Fibroblast of lung (primary cell): Measurements from ENCODE around the gene CHCHD6. TPM values are rescaled to one million over a fixed set of nuclear protein-coding genes. Genes with fewer than 3 reads are reported as not detected.

Experiments used
- DNase-seq, 2 donors: peaks; one replicate each; pipeline versions ENCODE4 v3.0.0 to v3.0.0-alpha.2; 2010; ENCODE audit warnings: low read depth in 2 of 2
- H2AFZ ChIP-seq: 2 replicates; pipeline ENCODE4 v1.5.1; 2012; ENCODE audit warnings: low read length, control low read depth, inconsistent platforms
- H3K27ac ChIP-seq: 2 replicates; pipeline ENCODE4 v1.5.1; 2011; ENCODE audit warnings: low read length, control low read depth; ENCODE audit not compliant: insufficient read depth
- H3K27me3 ChIP-seq: 2 replicates; pipeline ENCODE4 v1.5.1; 2011; ENCODE audit warnings: mild to moderate bottlenecking, low read length; ENCODE audit not compliant: control insufficient read depth, insufficient read depth
- H3K36me3 ChIP-seq: 2 replicates; pipeline ENCODE4 v1.5.1; 2011; ENCODE audit warnings: low read length; ENCODE audit not compliant: control insufficient read depth, insufficient read depth
- H3K4me1 ChIP-seq: 2 replicates; pipeline ENCODE4 v1.5.1; 2011; ENCODE audit warnings: low read length; ENCODE audit not compliant: control insufficient read depth, insufficient read depth; ENCODE audit errors: extremely low read depth
- H3K4me2 ChIP-seq: 2 replicates; pipeline ENCODE4 v1.5.1; 2011; ENCODE audit warnings: low read length, control low read depth; ENCODE audit not compliant: insufficient read depth; ENCODE audit errors: extremely low read depth
- H3K4me3 ChIP-seq, 4 experiments: fragments of 200-600 bp in 1 of 4; sonication (generic) in 1 of 4; replicated peaks in 1 of 4; 2 replicates each; pipeline ENCODE4 v1.5.1; 2011 to 2016; ENCODE audit warnings: low read length in 4 of 4, low read depth in 3 of 4, mild to moderate bottlenecking in 3 of 4, control low read depth in 2 of 4, inconsistent platforms in 1 of 4, mixed read lengths in 1 of 4; ENCODE audit not compliant: insufficient read depth in 1 of 4; ENCODE audit errors: control extremely low read depth in 1 of 4
- H3K79me2 ChIP-seq: 2 replicates; pipeline ENCODE4 v1.5.1; 2012; ENCODE audit warnings: mild to moderate bottlenecking, low read length, inconsistent platforms; ENCODE audit not compliant: control insufficient read depth, insufficient read depth
- H3K9ac ChIP-seq: 2 replicates; pipeline ENCODE4 v1.5.1; 2011; ENCODE audit warnings: mild to moderate bottlenecking, low read length, control low read depth; ENCODE audit not compliant: insufficient read depth
- H3K9me3 ChIP-seq: 2 replicates; pipeline ENCODE4 v1.5.1; 2012; ENCODE audit warnings: low read depth, low read length; ENCODE audit not compliant: control insufficient read depth, insufficient read depth
- H4K20me1 ChIP-seq: 2 replicates; pipeline ENCODE4 v1.5.1; 2011; ENCODE audit warnings: low read length; ENCODE audit not compliant: control insufficient read depth, insufficient read depth; ENCODE audit errors: extremely low read depth
- CTCF ChIP-seq, 2 donors: IDR thresholded peaks in 1 of 2; conservative IDR thresholded peaks in 1 of 2; 1 replicate in 1 of 2; 2 replicates in 1 of 2; pipeline ENCODE4 v1.5.1; 2011 to 2012; ENCODE audit warnings: low read length in 2 of 2, control low read depth in 1 of 2, inconsistent platforms in 1 of 2, low read depth in 1 of 2, mild to moderate bottlenecking in 1 of 2
- EZH2 ChIP-seq: IDR thresholded peaks from 2 replicates; pipeline ENCODE4 v1.5.1; 2012; ENCODE audit warnings: low read length, control low read depth, mild to moderate bottlenecking; ENCODE audit errors: missing control alignments
- polyA plus RNA-seq, 2 donors: library from polyadenylated mRNA; depleted of rRNA in 1 of 2; stranded (reverse) in 1 of 2; unstranded in 1 of 2; fragments of >200 nt; gene quantifications; 2 replicates each; pipeline ENCODE4 v1.2.1, GENCODE V29; 2011 to 2012; ENCODE audit warnings: missing spikeins in 1 of 2
- total RNA-seq: library from RNA; depleted of rRNA; stranded (reverse); fragments of >200 nt; gene quantifications from 2 replicates; pipeline ENCODE4 v1.2.1, GENCODE V29; 2014

Gene CHCHD6
- total and polyA plus RNA-seq, 2 donors (not counting 1 experiment from before 2014, with no cell fraction given), result 9.5 to 11.1 TPM

GRCh38 chr3:126758882-126759281 lies 54.8 kb downstream of the CHCHD6 start:
- Histone ChIP-seq H3K9ac (no peak overlapping the region), H3K79me2 (no peaks in the 10 kb centered on the region)
- DNase-seq, result no peak

GRCh38 chr3:126760541-126760940 lies 56.5 kb downstream of the CHCHD6 start:
- Histone ChIP-seq H3K4me1 (no peaks in the 10 kb centered on the region), H3K27ac (no peak overlapping the region), H4K20me1 (no peaks in the 10 kb centered on the region), H3K4me3 (no peak overlapping the region), H3K36me3 (no peaks in the 10 kb centered on the region), H2AFZ (no peak overlapping the region), H3K9ac (no peak overlapping the region), H3K27me3 (no peaks in the 10 kb centered on the region), H3K79me2 (no peaks in the 10 kb centered on the region), H3K9me3 (no peaks in the 10 kb centered on the region), H3K4me2 (no peak overlapping the region)
- TF ChIP-seq EZH2 (no peak), CTCF (conservative IDR thresholded peaks at IDR 0.05 in 1 of 2, IDR thresholded peaks at IDR 0.05 in 1 of 2; ENCODE audit: low read depth in 1 of 2, low read length in 2 of 2) (no peak)
- DNase-seq, result no peak

More at GRCh38 chr3:126758882-126759281, 54.8 kb downstream of the CHCHD6 start:
- Histone ChIP-seq H3K4me2 (no peak overlapping the region), H3K27me3 (no peaks in the 10 kb centered on the region), H2AFZ (no peak overlapping the region), H3K4me3 (no peak overlapping the region), H3K4me1 (no peaks in the 10 kb centered on the region), H3K27ac (no peak overlapping the region), H3K36me3 (no peaks in the 10 kb centered on the region), H3K9me3 (no peaks in the 10 kb centered on the region), H4K20me1 (no peaks in the 10 kb centered on the region)
- TF ChIP-seq CTCF (conservative IDR thresholded peaks at IDR 0.05 in 1 of 2, IDR thresholded peaks at IDR 0.05 in 1 of 2; ENCODE audit: low read depth in 1 of 2, low read length in 2 of 2), result no peak
- no peak for TF ChIP-seq EZH2

GRCh38 chr3:126763035-126763434 lies 59.0 kb downstream of the CHCHD6 start:
- H3K79me2 ChIP-seq, result no peaks in the 10 kb centered on the region
- no peak overlapping the region for H3K9ac ChIP-seq
- no peak for TF ChIP-seq EZH2
- no peak for TF ChIP-seq CTCF (conservative IDR thresholded peaks at IDR 0.05 in 1 of 2, IDR thresholded peaks at IDR 0.05 in 1 of 2; ENCODE audit: low read depth in 1 of 2, low read length in 2 of 2)
- no peaks in the 10 kb centered on the region for H3K36me3 ChIP-seq
- no peak overlapping the region for H3K4me2 ChIP-seq
- no peaks in the 10 kb centered on the region for H3K27me3 ChIP-seq
- no peak overlapping the region for H3K4me3 ChIP-seq
- no peaks in the 10 kb centered on the region for H3K4me1 ChIP-seq
- no peak for DNase-seq
- H3K9me3 ChIP-seq, result no peaks in the 10 kb centered on the region
- no peak overlapping the region for H2AFZ ChIP-seq
- no peaks in the 10 kb centered on the region for H4K20me1 ChIP-seq
- H3K27ac ChIP-seq, result no peak overlapping the region
